GM13976 (cell line): ENCODE data around the gene SLC6A8.

Experiments used
- DNase-seq: peaks from one replicate; pipeline ENCODE4 v3.0.0; 2012; ENCODE audit warnings: low spot score
- CTCF ChIP-seq: IDR thresholded peaks from 2 replicates; pipeline ENCODE4 v1.5.1; 2012; ENCODE audit warnings: borderline replicate concordance, mild to moderate bottlenecking; ENCODE audit not compliant: insufficient read depth; ENCODE audit errors: extremely low read depth, missing control alignments, control extremely low read depth
- in situ Hi-C: fragments of 300-500 bp; cut with MboI; formaldehyde crosslinking; loops from one replicate; pipeline ENCODE4 v1.12.0; 2022; ENCODE audit warnings: low sequenced_read_pairs, mixed read lengths, inconsistent platforms; ENCODE audit not compliant: unreplicated experiment

SLC6A8 gene

GRCh38 chrX:153687121-153688039, at the start of gene SLC6A8:
SLC6A8 (plus strand) TSS chrX:153687926; CDS start chrX:153688575, 649 bp downstream.
- peak; percentile 27 for TF ChIP-seq CTCF
- in situ Hi-C loops, result no loop called here
- peak; percentile 66 for DNase-seq

GRCh38 chrX:153638041-153638371, 49.7 kb upstream of the SLC6A8 start:
- in situ Hi-C loops, result no loop called here
- TF ChIP-seq CTCF, result no peak
- no peak for DNase-seq

GRCh38 chrX:153638436-153639176, 49.1 kb upstream of the SLC6A8 start:
- in situ Hi-C loops, result no loop called here
- no peak for DNase-seq
- no peak for TF ChIP-seq CTCF

GRCh38 chrX:153639177-153640044, 48.3 kb upstream of the SLC6A8 start:
- no peak for DNase-seq

GRCh38 chrX:153640045-153640686, 47.6 kb upstream of the SLC6A8 start:
- in situ Hi-C loops, result no loop called here
- no peak for DNase-seq
- no peak for TF ChIP-seq CTCF

More at GRCh38 chrX:153639177-153640044, 48.3 kb upstream of the SLC6A8 start:
- TF ChIP-seq CTCF, result no peak
- in situ Hi-C loops, result no loop called here
